HEK293 (cell line): Measurements from ENCODE around the gene SCYGR8.
A peak's percentile ranks its signal among the peaks of the same experiment; 100 is the strongest.

Experiments used
- CTCF ChIA-PET: fragments of 350-600 bp; formaldehyde crosslinking; extraction: SDS; loops from one replicate; lab custom pipeline; 2021; ENCODE audit warnings: antibody characterized with exemption; lab: Yijun Ruan, JAX
- POLR2A ChIA-PET: fragments of 300-600 bp; formaldehyde crosslinking; extraction: SDS; loops from one replicate; lab custom pipeline; 2020; ENCODE audit warnings: antibody characterized with exemption, inconsistent platforms; lab: Yijun Ruan, JAX
- H3K27ac ChIP-seq: fragments of 200-500 bp; sonication (Bioruptor generic); 2 replicates; pipeline ENCODE4 v1.5.1; 2014; ENCODE audit warnings: low read depth, low read length, control low read depth, inconsistent platforms; ENCODE audit errors: extremely low read depth
- H3K36me3 ChIP-seq, 2 experiments: fragments of 200-500 bp in 1 of 2; sonication (Bioruptor generic) in 1 of 2; 1 replicate in 1 of 2; 2 replicates in 1 of 2; pipeline ENCODE4 v1.5.1; 2014 to 2017; ENCODE audit warnings: inconsistent platforms in 2 of 2, low read length in 2 of 2; ENCODE audit not compliant: control insufficient read depth in 2 of 2, insufficient read depth in 1 of 2
- H3K4me1 ChIP-seq: fragments of 200-500 bp; sonication (Bioruptor generic); 2 replicates; pipeline ENCODE4 v1.5.1; 2014; ENCODE audit warnings: mild to moderate bottlenecking, low read length, inconsistent platforms; ENCODE audit not compliant: control insufficient read depth, insufficient read depth
- H3K4me3 ChIP-seq: 2 replicates; pipeline ENCODE4 v1.5.1; 2011; ENCODE audit warnings: low read depth, mild to moderate bottlenecking, control low read depth, low read length, moderate library complexity
- H3K9me3 ChIP-seq: fragments of 200-500 bp; sonication (Bioruptor generic); 2 replicates; pipeline ENCODE4 v1.5.1; 2014; ENCODE audit warnings: low read depth, low read length, inconsistent platforms; ENCODE audit not compliant: control insufficient read depth, insufficient read depth
- IKZF3 ChIP-seq: fragments of 450-650 bp; IDR thresholded peaks from 2 replicates; pipeline ENCODE4 v1.5.0; 2018; ENCODE audit warnings: missing biosample characterization, mild to moderate bottlenecking, missing genetic modification characterization, moderate library complexity
- KLF10 ChIP-seq: fragments of 450-650 bp; IDR thresholded peaks from 2 replicates; pipeline ENCODE4 v1.5.1; 2018; ENCODE audit warnings: missing biosample characterization, mild to moderate bottlenecking, missing genetic modification characterization
- ZFP37 ChIP-seq: fragments of 450-650 bp; formaldehyde crosslinking; IDR thresholded peaks from 2 replicates; pipeline ENCODE4 v1.5.1; 2016; ENCODE audit warnings: missing biosample characterization, missing genetic modification characterization
- ZNF16 ChIP-seq: fragments of 450-650 bp; formaldehyde crosslinking; IDR thresholded peaks from 2 replicates; pipeline ENCODE4 v1.5.1; 2016; ENCODE audit warnings: low read depth, missing biosample characterization, missing genetic modification characterization
- ZNF2 ChIP-seq: fragments of 450-650 bp; formaldehyde crosslinking; IDR thresholded peaks from 2 replicates; pipeline ENCODE4 v1.5.1; 2016; ENCODE audit warnings: missing biosample characterization, missing genetic modification characterization
- ZNF202 ChIP-seq: fragments of 450-650 bp; formaldehyde crosslinking; IDR thresholded peaks from 2 replicates; pipeline ENCODE4 v1.5.1; 2016; ENCODE audit warnings: missing biosample characterization, missing genetic modification characterization, borderline replicate concordance
- ZNF335 ChIP-seq: fragments of 450-650 bp; formaldehyde crosslinking; conservative IDR thresholded peaks from 2 replicates; pipeline ENCODE4 v1.5.1; 2016; ENCODE audit warnings: missing biosample characterization, missing genetic modification characterization
- ZNF621 ChIP-seq: fragments of 450-650 bp; formaldehyde crosslinking; IDR thresholded peaks from 2 replicates; pipeline ENCODE4 v1.5.1; 2017; ENCODE audit warnings: missing biosample characterization, missing genetic modification characterization
- ZNF654 ChIP-seq: fragments of 450-650 bp; formaldehyde crosslinking; IDR thresholded peaks from 2 replicates; pipeline ENCODE4 v1.5.1; 2016; ENCODE audit warnings: low read depth, missing biosample characterization, missing genetic modification characterization
- ZNF660 ChIP-seq: fragments of 450-650 bp; IDR thresholded peaks from 2 replicates; pipeline ENCODE4 v1.5.1; 2018; ENCODE audit warnings: missing biosample characterization, mild to moderate bottlenecking, missing genetic modification characterization
- ZSCAN30 ChIP-seq: fragments of 450-650 bp; IDR thresholded peaks from 2 replicates; pipeline ENCODE4 v1.5.1; 2018; ENCODE audit warnings: missing biosample characterization, mild to moderate bottlenecking, missing genetic modification characterization, moderate library complexity
- TF ChIP-seq, protein P1 (sequence below): fragments of 450-650 bp; IDR thresholded peaks from 2 replicates; pipeline ENCODE4 v1.5.1; 2018; ENCODE audit warnings: missing biosample characterization, missing genetic modification characterization
- TF ChIP-seq, protein P2 (sequence below): fragments of 450-650 bp; formaldehyde crosslinking; IDR thresholded peaks from 2 replicates; pipeline ENCODE4 v1.5.1; 2016; ENCODE audit warnings: missing biosample characterization, missing genetic modification characterization

SCYGR8 gene

DNA sequence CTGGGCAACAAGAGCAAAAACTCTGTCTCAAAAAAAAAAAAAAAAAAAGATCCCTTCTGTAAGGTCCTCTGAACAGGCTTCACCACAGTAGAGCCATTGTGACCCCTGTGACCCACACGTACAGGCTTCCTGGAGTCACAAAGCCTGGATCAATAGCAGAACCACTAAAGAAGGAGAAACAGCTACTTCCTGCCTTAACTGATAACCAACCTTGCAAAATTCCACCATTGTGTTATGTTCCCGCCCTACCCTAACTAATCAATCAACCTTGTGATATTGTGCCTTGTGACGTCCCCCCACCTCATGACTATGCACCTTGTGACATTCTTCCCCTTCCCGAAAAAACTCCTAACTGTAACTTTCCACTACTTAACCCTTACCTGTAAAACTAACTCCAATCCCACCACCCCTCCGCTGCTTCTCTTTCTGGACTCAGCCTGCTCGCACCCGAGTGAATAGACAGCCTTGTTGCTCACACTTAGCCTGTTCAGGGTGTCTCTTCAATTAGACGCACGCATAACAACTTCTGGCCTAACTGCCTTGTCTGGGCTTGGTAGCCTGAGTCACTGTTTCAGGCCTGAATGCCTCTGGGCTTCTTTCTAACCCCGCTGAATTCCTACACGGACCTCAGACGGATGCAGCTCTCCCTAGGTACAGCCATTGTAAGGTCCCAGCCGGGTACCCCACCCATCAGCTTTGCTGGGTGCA is 13.9 kb downstream of the SCYGR8 start:
- POLR2A ChIA-PET = no interaction called here
- CTCF ChIA-PET = interaction anchor here (0.6 kb wide), 2 partner anchors 72 to 100 kb away, joined by 4 to 6 read pairs; no protein-coding TSS in a partner anchor
- Histone ChIP-seq H3K9me3 (no peaks in the 10 kb centered on the region), H3K4me3 (no peak overlapping the region), H3K36me3 (no peaks in the 10 kb centered on the region), H3K27ac (no peak overlapping the region), H3K4me1 (0 out of 2 replicates have a peak, but pooled peaks cover 2% of the 10 kb centered on the region)
- TF ChIP-seq ZNF621 (tag by site-specific recombination) = no peak

DNA sequence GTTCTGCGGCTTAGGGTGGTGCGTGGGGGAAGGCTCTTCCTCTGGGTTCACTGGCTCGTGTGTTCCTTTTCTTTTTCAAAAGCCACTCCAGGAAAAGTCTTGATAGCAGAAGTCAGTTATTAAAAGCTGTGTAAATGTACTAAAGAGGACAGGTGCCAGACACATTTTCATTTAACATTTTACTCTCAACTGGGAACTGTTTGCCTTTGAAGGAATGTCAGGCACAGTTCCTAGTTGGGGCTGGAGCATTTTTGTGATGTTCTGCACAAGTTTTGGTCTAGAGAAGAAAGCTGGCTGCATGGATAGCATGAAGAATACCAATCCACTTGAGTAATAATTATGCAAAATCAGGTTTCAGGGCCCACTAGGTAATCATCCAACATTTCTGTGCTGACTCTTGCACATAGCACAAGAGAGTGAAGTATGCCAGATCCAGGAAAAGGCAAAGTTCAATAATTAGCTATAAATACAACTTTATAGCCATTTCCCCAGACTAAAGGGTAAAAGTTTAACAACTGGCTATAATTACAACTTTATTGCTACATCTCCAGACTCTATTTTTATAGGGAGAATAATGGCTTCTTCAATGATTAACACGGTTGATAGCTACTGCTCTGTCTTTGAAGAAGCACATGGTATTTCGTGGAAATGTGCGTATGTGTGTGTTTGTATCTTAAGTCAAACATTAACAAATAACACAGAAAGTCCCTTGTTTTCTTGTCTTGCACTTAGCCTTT is 16.2 kb downstream of the SCYGR8 start:
- TF ChIP-seq, protein P1, sequence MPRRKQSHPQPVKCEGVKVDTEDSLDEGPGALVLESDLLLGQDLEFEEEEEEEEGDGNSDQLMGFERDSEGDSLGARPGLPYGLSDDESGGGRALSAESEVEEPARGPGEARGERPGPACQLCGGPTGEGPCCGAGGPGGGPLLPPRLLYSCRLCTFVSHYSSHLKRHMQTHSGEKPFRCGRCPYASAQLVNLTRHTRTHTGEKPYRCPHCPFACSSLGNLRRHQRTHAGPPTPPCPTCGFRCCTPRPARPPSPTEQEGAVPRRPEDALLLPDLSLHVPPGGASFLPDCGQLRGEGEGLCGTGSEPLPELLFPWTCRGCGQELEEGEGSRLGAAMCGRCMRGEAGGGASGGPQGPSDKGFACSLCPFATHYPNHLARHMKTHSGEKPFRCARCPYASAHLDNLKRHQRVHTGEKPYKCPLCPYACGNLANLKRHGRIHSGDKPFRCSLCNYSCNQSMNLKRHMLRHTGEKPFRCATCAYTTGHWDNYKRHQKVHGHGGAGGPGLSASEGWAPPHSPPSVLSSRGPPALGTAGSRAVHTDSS (tag by site-specific recombination) = no peak
- no peaks in the 10 kb centered on the region for H3K36me3 ChIP-seq
- ChIA-PET POLR2A (no interaction called here), CTCF (interaction anchor here (0.8 to 2.4 kb wide), 4 partner anchors 39 to 282 kb away, joined by 3 to 8 read pairs (median 4); no protein-coding TSS in a partner anchor)
- no peak overlapping the region for H3K27ac ChIP-seq
- 0 out of 2 replicates have a peak, but pooled peaks cover 2% of the 10 kb centered on the region for H3K4me1 ChIP-seq
- no peaks in the 10 kb centered on the region for H3K9me3 ChIP-seq
- no peak overlapping the region for H3K4me3 ChIP-seq

DNA sequence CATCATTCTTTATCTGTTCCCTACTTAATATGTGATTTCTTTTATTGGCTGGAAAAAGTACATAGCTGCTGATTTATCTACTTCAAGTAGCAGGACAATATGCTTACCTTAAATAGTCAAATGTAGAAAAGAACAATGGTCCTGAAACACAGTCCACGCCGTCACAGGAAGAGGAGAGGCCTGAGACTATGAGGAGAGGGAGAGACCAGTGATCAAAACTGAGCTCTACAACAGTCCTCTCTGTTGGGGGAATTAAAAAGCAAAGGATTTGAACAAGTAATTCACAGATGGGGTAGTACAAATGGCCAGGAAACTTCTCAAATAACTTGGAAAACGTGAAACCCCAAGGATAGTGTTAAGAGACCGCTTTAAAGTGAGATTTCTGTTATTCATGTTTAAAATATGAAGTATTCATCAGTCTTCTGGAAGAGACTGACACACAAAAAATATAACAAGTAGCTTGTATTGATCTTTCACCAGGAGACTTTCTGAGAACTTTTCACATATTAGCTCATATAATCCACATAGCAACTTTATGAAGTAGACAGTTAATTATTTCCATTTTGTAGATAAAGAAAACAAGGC is 20.2 kb downstream of the SCYGR8 start:
- Histone ChIP-seq H3K4me3 (no peak overlapping the region), H3K4me1 (0 out of 2 replicates have a peak, but pooled peaks cover 2% of the 10 kb centered on the region)
- TF ChIP-seq ZNF335 (0 out of 2 replicates have a peak, but pooled peaks have one; percentile 32), ZNF202 (tag by site-specific recombination) (no peak)
- TF ChIP-seq, all 188 proteins: peak for 1
- Histone ChIP-seq H3K9me3 (no peaks in the 10 kb centered on the region), H3K27ac (no peak overlapping the region), H3K36me3 (no peaks in the 10 kb centered on the region)
- ChIA-PET CTCF (interaction anchor here (0.6 to 7.6 kb wide), 54 partner anchors 10 to 635 kb away, joined by 3 to 125 read pairs (median 4); partner anchors contain the start of gene AGFG1), POLR2A (interaction anchor here (1.0 kb wide), 1 partner anchor 108 kb away, joined by 5 read pairs; no protein-coding TSS in a partner anchor)

DNA sequence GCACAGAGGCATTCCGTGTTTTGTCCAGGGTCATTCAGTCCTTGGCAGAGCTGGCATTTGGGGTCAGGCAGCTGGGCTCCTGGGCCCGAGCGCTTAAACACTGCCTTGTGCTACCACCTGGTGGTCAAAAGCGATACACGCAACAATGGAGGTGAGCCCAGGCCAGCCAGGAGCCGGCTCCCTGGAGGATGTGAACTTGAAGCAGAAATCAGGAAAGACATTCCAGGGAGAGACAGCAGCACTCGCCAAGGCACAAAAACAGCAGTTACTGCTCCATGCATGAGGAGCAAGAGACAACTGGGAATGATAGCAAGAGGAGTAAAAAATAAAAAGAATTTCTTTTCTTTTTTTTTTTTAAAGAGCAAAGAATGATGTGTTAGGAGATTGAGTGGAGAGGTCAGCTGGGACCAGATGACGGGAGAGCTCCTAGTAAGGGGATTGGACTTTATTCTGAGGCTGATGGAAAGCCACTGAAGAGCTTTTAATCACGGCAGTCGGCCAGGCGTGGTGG is 20.7 kb downstream of the SCYGR8 start:
- no peaks in the 10 kb centered on the region for H3K36me3 ChIP-seq
- POLR2A ChIA-PET = interaction anchor here (1.0 kb wide), 1 partner anchor 108 kb away, joined by 5 read pairs; no protein-coding TSS in a partner anchor

More for the DNA sequence above, 20.7 kb downstream of the SCYGR8 start:
- Histone ChIP-seq H3K9me3 (no peaks in the 10 kb centered on the region), H3K4me1 (0 out of 2 replicates have a peak, but pooled peaks cover 2% of the 10 kb centered on the region), H3K4me3 (no peak overlapping the region), H3K27ac (no peak overlapping the region)
- CTCF ChIA-PET = interaction anchor here (0.6 to 7.6 kb wide), 54 partner anchors 10 to 635 kb away, joined by 3 to 125 read pairs (median 4); partner anchors contain the start of gene AGFG1
- TF ChIP-seq ZNF2 (tag by site-specific recombination) (0 out of 2 replicates have a peak, but pooled peaks have one; percentile 39), ZFP37 (tag by site-specific recombination) (peak; percentile 47; the same call in 1 of the 2 replicates), ZNF654 (tag by site-specific recombination) (peak; percentile 77), KLF10 (tag by site-specific recombination) (no peak), IKZF3 (tag by site-specific recombination) (peak; percentile 48; the same call in 1 of the 2 replicates), ZNF660 (tag by site-specific recombination) (0 out of 2 replicates have a peak, but pooled peaks have one; percentile 26), ZNF16 (no peak), ZSCAN30 (peak; percentile 63; the same call in 1 of the 2 replicates)
- TF ChIP-seq, protein P2, sequence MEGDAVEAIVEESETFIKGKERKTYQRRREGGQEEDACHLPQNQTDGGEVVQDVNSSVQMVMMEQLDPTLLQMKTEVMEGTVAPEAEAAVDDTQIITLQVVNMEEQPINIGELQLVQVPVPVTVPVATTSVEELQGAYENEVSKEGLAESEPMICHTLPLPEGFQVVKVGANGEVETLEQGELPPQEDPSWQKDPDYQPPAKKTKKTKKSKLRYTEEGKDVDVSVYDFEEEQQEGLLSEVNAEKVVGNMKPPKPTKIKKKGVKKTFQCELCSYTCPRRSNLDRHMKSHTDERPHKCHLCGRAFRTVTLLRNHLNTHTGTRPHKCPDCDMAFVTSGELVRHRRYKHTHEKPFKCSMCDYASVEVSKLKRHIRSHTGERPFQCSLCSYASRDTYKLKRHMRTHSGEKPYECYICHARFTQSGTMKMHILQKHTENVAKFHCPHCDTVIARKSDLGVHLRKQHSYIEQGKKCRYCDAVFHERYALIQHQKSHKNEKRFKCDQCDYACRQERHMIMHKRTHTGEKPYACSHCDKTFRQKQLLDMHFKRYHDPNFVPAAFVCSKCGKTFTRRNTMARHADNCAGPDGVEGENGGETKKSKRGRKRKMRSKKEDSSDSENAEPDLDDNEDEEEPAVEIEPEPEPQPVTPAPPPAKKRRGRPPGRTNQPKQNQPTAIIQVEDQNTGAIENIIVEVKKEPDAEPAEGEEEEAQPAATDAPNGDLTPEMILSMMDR (tag by site-specific recombination) = peak; percentile 72
